Astrocyte of the hippocampus (primary cell): ENCODE results near the gene CCDC28B.
"Not testable (repeated sequence)": the region's sequence is repeated elsewhere in the genome, so short reads cannot be mapped to it uniquely, and the experiment has no call there.

Experiments
- DNase-seq: peaks from one replicate; pipeline ENCODE4 v3.0.0; 2011; ENCODE audit warnings: low read depth, low spot score

The CCDC28B gene

GRCh38 chr1:32200226-32201010 is at the start of gene CCDC28B:
TSS of gene CCDC28B (plus strand) at chr1:32200595. CDS start at chr1:32201936, 1,341 bp downstream.
- DNase-seq: peak; percentile 72

GRCh38 chr1:32150847-32151246 is 49.5 kb upstream of the CCDC28B start:
- no peak for DNase-seq

- peak; percentile 65 for DNase-seq
Observed at GRCh38 chr1:32151319-32151787, 49.0 kb upstream of the CCDC28B start.

- DNase-seq: no peak
Observed at GRCh38 chr1:32159189-32159588, 41.2 kb upstream of the CCDC28B start.

GRCh38 chr1:32163405-32163804 is 37.0 kb upstream of the CCDC28B start:
- DNase-seq: no peak

GRCh38 chr1:32165633-32166032 is 34.8 kb upstream of the CCDC28B start:
- not testable (repeated sequence) for DNase-seq

GRCh38 chr1:32170991-32171390 is 29.4 kb upstream of the CCDC28B start:
- DNase-seq: no peak

GRCh38 chr1:32172621-32173245 is 27.7 kb upstream of the CCDC28B start:
- DNase-seq: peak; percentile 36

- no peak for DNase-seq
Observed at GRCh38 chr1:32178380-32179192, 21.8 kb upstream of the CCDC28B start.

- DNase-seq: no peak
Observed at GRCh38 chr1:32179193-32179442, 21.3 kb upstream of the CCDC28B start.

GRCh38 chr1:32179443-32180185 is 20.8 kb upstream of the CCDC28B start, which contains the start of gene TXLNA:
TSS of gene TXLNA (plus strand) at chr1:32179675. CDS start at chr1:32180346, 671 bp downstream.
- peak; percentile 96 for DNase-seq

- peak; percentile 79 for DNase-seq
Observed at GRCh38 chr1:32180186-32181060, 20.0 kb upstream of the CCDC28B start.

- no peak for DNase-seq
Observed at GRCh38 chr1:32181065-32181464, 19.3 kb upstream of the CCDC28B start.

GRCh38 chr1:32181563-32181962 is 18.8 kb upstream of the CCDC28B start:
- DNase-seq: no peak

- no peak for DNase-seq
Observed at GRCh38 chr1:32182060-32182459, 18.3 kb upstream of the CCDC28B start.

GRCh38 chr1:32184650-32185049 is 15.7 kb upstream of the CCDC28B start:
- DNase-seq: no peak

GRCh38 chr1:32186077-32186476 is 14.3 kb upstream of the CCDC28B start:
- no peak for DNase-seq

- no peak for DNase-seq
Observed at GRCh38 chr1:32186491-32186890, 13.9 kb upstream of the CCDC28B start.

- DNase-seq: no peak
Observed at GRCh38 chr1:32187850-32188249, 12.5 kb upstream of the CCDC28B start.

GRCh38 chr1:32192220-32192948 is 8.0 kb upstream of the CCDC28B start:
- no peak for DNase-seq
